Measurements from ENCODE around the gene PGLYRP3.

The PGLYRP3 gene

GRCh38 chr1:153310526-153310925 lies 2.2 kb downstream of the PGLYRP3 start:
- no peak for DNase-seq

DNA sequence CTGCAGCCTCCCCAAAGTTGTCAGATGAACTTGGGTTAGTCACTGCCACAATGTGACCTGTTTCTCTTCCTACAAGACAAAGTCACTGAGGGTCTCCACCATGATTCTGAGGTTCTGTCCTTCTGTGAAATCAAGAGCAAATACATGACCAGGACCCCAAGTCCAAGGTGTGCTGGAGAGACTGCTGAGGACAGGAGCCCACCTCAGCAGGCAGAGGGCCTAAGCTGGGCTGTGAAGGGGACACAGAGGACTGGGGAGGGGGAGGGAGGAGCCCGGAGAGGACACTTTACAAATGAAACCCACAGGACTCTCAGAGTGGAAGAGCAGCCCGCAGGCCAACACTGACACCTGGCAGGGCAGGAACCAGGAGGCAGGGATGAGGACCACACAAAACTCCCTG lies 3.3 kb downstream of the PGLYRP3 start:
- no peak for DNase-seq

DNA sequence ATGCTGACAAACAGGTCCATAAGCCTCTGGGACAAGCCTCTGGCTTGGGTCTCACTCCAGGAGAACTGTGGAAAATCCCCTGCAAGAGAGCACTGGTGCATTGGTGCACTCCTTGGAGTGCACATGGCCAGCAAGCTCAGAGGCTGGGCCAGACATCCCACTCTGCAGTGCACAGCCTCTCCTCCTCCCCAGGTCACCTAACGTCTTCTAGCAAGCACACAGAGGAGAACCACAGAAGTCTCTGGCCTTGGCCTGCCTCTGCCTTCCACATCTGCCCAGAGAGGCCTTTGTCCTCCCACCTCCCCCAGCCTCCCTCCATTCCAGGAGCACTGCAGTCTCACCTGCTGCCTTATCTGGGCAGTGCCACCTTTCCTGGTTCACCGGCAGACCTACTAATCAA lies 4.2 kb downstream of the PGLYRP3 start:
- DNase-seq, result no peak

GRCh38 chr1:153307221-153307600 lies 5.5 kb downstream of the PGLYRP3 start:
- DNase-seq, result no peak

- no peak for DNase-seq
Measured at GRCh38 chr1:153306303-153307220, 6.2 kb downstream of the PGLYRP3 start.

DNA sequence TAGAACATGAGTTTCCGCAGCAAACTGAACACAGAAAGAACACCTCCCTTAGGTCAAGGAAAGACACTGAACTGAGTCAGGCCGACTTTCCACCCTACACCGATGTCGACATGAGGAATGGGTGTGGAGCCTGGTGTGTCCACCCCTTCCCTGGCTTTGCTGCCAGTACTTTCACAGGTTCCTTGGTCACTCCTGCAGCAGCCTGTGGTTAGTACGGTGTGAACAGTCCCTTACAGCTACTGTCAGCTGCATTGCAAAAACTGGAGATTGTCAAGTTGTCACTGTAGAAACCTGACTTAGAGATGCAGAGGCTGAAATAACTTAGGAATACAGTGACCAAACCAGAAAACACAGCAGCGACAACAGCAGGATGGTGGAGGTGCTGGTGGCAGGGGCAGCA lies 7.1 kb downstream of the PGLYRP3 start:
- no peak for DNase-seq

GRCh38 chr1:153302308-153302707 lies 10.4 kb downstream of the PGLYRP3 start:
- no peak for DNase-seq

GRCh38 chr1:153293851-153294250 lies 18.9 kb downstream of the PGLYRP3 start:
- peak; percentile 57 for DNase-seq

GRCh38 chr1:153293480-153293775 lies 19.3 kb downstream of the PGLYRP3 start:
- DNase-seq, result no peak

- no peak for DNase-seq
Measured at GRCh38 chr1:153292740-153293479, 19.8 kb downstream of the PGLYRP3 start.

DNA sequence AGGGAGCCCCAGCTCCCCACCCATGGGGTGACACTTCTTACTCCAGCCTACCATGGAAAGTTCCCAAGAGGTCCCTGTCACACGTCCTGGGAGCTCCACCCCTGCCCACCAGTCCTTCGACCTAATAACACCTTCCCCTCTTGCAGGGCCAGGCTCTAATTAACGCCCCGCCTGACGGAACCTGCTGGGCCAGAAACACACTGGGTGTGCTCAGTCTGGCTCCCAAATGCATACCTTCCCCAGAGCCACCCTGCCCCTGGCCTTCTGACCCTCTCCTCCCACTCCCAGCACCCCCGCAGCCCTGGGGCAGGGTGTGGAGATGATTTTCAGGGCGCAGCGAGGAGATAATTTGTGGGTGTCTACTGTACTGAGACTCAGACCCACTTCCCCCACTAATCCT lies 20.6 kb downstream of the PGLYRP3 start:
- no peak for DNase-seq

DNA sequence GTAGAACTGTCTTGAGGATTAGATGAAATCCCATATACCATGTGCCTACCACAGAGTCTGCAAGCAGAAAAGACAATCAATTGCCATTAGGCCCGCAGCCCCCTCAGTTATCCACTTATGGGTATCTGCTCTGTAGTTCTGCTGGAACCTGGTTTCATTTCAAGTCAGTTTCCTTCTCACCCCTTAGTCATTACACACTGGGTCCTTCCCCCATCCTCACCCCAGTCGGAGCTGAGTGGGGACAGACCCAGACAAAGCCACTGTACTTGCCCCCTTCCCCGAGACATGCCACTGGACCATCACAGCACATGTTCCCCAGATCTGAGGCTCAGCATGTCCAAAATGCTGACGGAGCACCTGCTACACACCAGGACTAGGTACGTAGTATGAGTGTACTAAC lies 21.2 kb downstream of the PGLYRP3 start:
- peak; percentile 70 for DNase-seq

DNA sequence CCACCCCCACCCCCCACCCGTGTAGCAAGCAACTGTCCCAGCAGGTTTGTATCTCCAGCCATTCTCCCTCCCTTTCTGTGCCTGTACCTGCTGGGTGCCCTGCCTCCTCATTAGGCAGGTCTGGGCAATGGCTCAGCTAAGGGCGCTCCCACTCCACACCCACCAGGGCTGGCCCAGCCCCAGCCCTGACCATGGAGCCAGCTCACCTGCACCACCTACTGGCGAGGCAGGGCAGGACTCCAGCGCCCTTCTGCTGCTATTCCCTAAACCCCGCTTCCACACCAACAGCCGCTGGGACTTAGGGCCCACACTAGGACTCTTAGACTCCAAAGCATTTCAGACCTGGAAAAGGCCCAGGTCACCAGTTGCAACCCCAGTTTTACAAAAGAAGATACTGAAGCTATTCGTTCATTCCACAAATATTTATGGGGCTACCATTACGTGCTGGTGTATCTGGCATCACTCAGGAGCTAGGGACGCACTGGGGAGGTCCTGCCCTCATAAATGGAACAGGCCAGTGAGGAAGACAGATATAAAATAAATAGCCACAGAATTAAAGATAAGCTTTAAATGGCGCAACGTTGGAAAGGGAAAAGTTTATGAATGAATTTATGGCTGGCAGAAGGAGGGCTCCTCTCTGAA lies 24.0 kb downstream of the PGLYRP3 start:
- DNase-seq, result peak; percentile 39

- DNase-seq, result peak; percentile 63
Measured at GRCh38 chr1:153277852-153278251, 34.9 kb downstream of the PGLYRP3 start.

GRCh38 chr1:153272186-153272585 lies 40.6 kb downstream of the PGLYRP3 start:
- no peak for DNase-seq

GRCh38 chr1:153271711-153272110 lies 41.0 kb downstream of the PGLYRP3 start:
- no peak for DNase-seq

DNA sequence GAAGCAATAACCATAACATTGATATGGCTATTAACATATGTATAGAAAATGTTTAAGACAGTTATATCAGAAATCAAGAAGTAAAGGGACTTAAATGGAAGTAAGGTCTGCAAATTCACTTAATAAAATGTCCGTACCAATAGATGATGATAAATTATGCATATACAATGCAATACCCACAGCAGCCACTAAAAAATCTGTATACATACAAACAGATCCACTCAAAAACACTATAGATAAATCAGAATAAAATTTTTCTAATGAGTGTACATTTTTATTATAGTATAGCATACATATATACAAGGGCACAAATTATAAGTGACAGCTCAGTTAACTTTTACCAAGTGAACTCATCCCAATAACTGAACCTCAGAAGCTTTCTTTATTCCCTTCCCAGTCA lies 47.3 kb downstream of the PGLYRP3 start:
- no peak for DNase-seq

GRCh38 chr1:153262462-153263157 lies 50.1 kb downstream of the PGLYRP3 start:
- DNase-seq, result peak; percentile 24

- DNase-seq, result no peak
Measured at GRCh38 chr1:153262070-153262366, 50.7 kb downstream of the PGLYRP3 start.

DNA sequence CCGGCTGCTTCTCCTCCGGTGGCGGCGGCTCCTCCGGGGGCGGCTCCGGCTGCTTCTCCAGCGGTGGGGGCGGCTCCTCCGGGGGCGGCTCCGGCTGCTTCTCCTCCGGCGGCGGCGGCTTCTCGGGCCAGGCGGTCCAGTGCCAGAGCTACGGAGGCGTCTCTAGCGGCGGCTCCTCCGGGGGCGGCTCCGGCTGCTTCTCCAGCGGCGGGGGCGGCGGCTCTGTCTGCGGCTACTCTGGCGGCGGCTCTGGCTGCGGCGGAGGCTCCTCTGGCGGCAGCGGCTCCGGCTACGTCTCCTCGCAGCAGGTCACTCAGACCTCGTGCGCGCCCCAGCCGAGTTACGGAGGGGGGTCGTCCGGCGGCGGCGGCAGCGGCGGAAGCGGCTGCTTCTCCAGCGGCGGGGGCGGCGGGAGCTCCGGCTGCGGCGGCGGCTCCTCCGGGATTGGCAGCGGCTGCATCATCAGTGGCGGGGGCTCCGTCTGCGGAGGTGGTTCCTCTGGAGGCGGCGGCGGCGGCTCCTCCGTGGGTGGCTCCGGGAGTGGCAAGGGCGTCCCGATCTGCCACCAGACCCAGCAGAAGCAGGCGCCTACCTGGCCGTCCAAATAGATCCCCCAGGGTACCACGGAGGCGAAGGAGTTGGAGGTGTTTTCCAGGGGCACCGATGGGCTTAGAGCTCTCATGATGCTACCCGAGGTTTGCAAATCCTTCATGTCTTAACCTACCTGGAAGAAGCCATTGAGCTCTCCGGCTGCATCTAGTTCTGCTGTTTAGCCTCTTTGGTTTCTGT lies 51.3 kb downstream of the PGLYRP3 start:
- peak; percentile 46 for DNase-seq

GRCh38 chr1:153260585-153261280 lies 52.0 kb downstream of the PGLYRP3 start:
- peak; percentile 47 for DNase-seq

- DNase-seq, result no peak
Measured at GRCh38 chr1:153259387-153259786, 53.4 kb downstream of the PGLYRP3 start, which contains the start of gene LORICRIN. Gene LORICRIN, plus strand, starts transcription at chr1:153259687. Its CDS starts 1,263 bp downstream, at chr1:153260950.
